Measurements from ENCODE around the gene PPM1H. TPM values are rescaled to one million over a fixed set of nuclear protein-coding genes. Genes with fewer than 3 reads are reported as not detected.

PPM1H gene
- total and polyA plus RNA-seq, 4 donors = 2.3 to 7.2 (median 4.1) TPM

GRCh38 chr12:62882696-62883095 lies 52.3 kb downstream of the PPM1H start:
- 95% methylated on average over 3 of the region's 3 CpGs for WGBS

More at GRCh38 chr12:62882696-62883095, 52.3 kb downstream of the PPM1H start:
- Histone ChIP-seq H3K4me1 (ENCODE audit: control insufficient read depth in 4 of 4, insufficient read depth in 4 of 4, low read length in 3 of 4) (no peaks in the 10 kb centered on the region), H3K27me3 (ENCODE audit: control insufficient read depth in 4 of 4, insufficient read depth in 4 of 4, low read length in 3 of 4) (no peaks in the 10 kb centered on the region), H3K36me3 (ENCODE audit: control insufficient read depth in 4 of 4, insufficient read depth in 3 of 4, low read depth in 1 of 4, low read length in 3 of 4) (no peaks in the 10 kb centered on the region), H3K9me3 (ENCODE audit: control insufficient read depth in 4 of 4, low read length in 3 of 4) (no peaks in the 10 kb centered on the region), H3K4me3 (ENCODE audit: low read depth in 1 of 3, low read length in 3 of 3) (no peak overlapping the region), H3K9ac (ENCODE audit: low read depth in 1 of 2, low read length in 2 of 2) (no peak overlapping the region), H3K27ac (ENCODE audit: low read depth in 1 of 2, low read length in 2 of 2) (no peak overlapping the region)
- TF ChIP-seq TAF1 (conservative IDR thresholded peaks at IDR 0.05) = no peak
- no peak for TF ChIP-seq CTCF (IDR thresholded peaks at IDR 0.05; ENCODE audit: low read depth, low read length, missing input control)
- TF ChIP-seq RAD21 (IDR thresholded peaks at IDR 0.05) = no peak
- TF ChIP-seq REST (IDR thresholded peaks at IDR 0.05) = no peak
- TF ChIP-seq FOXA1 (IDR thresholded peaks at IDR 0.05) = no peak
- TF ChIP-seq MAX (IDR thresholded peaks at IDR 0.05) = no peak
- TF ChIP-seq ATF3 (IDR thresholded peaks at IDR 0.05) = no peak
- no peak for TF ChIP-seq SP1 (IDR thresholded peaks at IDR 0.05)
- no peak for TF ChIP-seq FOXA2 (IDR thresholded peaks at IDR 0.05)
- no peak for TF ChIP-seq RXRA (IDR thresholded peaks at IDR 0.05)
- TF ChIP-seq HNF4A (conservative IDR thresholded peaks at IDR 0.05) = no peak
- no peak for TF ChIP-seq NR2F2 (IDR thresholded peaks at IDR 0.05)
- no peak for TF ChIP-seq YY1 (IDR thresholded peaks at IDR 0.05)
- TF ChIP-seq HNF4G (IDR thresholded peaks at IDR 0.05) = no peak
- TF ChIP-seq EGR1 (IDR thresholded peaks at IDR 0.05; ENCODE audit: low read depth in 2 of 2) = no peak
- no peak for TF ChIP-seq ZBTB33 (IDR thresholded peaks at IDR 0.05)
- DNase-seq (ENCODE audit: low spot score) = no peak

Measured in liver (tissue), 9 donors.